ENCODE measurements around the gene RASA1. TPM values are rescaled to one million over a fixed set of nuclear protein-coding genes. Genes with fewer than 3 reads are reported as not detected.

RASA1 gene
- total RNA-seq, 1 experiment from 2014 or later = 40.1 TPM

GRCh38 chr5:87383216-87383615, 115.5 kb downstream of the RASA1 start:
- Histone ChIP-seq H3K9me3 (ENCODE audit: low read length) (no peaks in the 10 kb centered on the region), H3K4me2 (ENCODE audit: low read length) (no peak overlapping the region), H3K4me3 (ENCODE audit: low read length) (no peak overlapping the region), H3K9me2 (replicated peaks; ENCODE audit: low read length) (no peaks in the 10 kb centered on the region), H3K27me3 (ENCODE audit: low read length) (no peaks in the 10 kb centered on the region), H3K4me1 (ENCODE audit: insufficient read depth, low read length) (peaks cover 13% of the 10 kb centered on the region), H4K20me1 (ENCODE audit: low read length) (no peaks in the 10 kb centered on the region), H3K27ac (ENCODE audit: low read length) (no peak overlapping the region), H3K9ac (ENCODE audit: low read length) (no peak overlapping the region), H3F3A (ENCODE audit: low read length, unreplicated experiment) (no peaks in the 10 kb centered on the region), H3K36me3 (ENCODE audit: low read depth, low read length) (peaks cover 89% of the 10 kb centered on the region), H2AFZ (ENCODE audit: low read length) (no peak overlapping the region), H3K79me2 (ENCODE audit: low read length) (no peaks in the 10 kb centered on the region)
- intact Hi-C loops (cut with micrococcal nuclease) = no loop called here
- CTCF ChIA-PET = no interaction called here
- TF ChIP-seq CTCF (conservative IDR thresholded peaks at IDR 0.05; ENCODE audit: low read depth, low read length) = no peak
- no peak for TF ChIP-seq EZH2 (IDR thresholded peaks at IDR 0.05; ENCODE audit: low read length, unreplicated experiment)
- no peak for TF ChIP-seq EZH2phosphoT487 (IDR thresholded peaks at IDR 0.05; ENCODE audit: borderline replicate concordance, low read length)
- no TSS peak for BruUV-seq (replicated peaks)
- peak; percentile 34 for DNase-seq
- ATAC-seq = peak; percentile 61
- POLR2A ChIA-PET (ENCODE audit: unreplicated experiment) = no interaction called here

GRCh38 chr5:87385802-87386201, 118.1 kb downstream of the RASA1 start:
- no peaks in the 10 kb centered on the region for H3K27me3 ChIP-seq (ENCODE audit: low read length)
- no peak for TF ChIP-seq EZH2 (IDR thresholded peaks at IDR 0.05; ENCODE audit: low read length, unreplicated experiment)
- TF ChIP-seq EZH2phosphoT487 (IDR thresholded peaks at IDR 0.05; ENCODE audit: borderline replicate concordance, low read length) = no peak
- TF ChIP-seq CTCF (conservative IDR thresholded peaks at IDR 0.05; ENCODE audit: low read depth, low read length) = no peak
- no peaks in the 10 kb centered on the region for H3K79me2 ChIP-seq (ENCODE audit: low read length)
- no peaks in the 10 kb centered on the region for H3K9me2 ChIP-seq (replicated peaks; ENCODE audit: low read length)
- peak; percentile 49 for ATAC-seq
- DNase-seq = peak; percentile 18
- CTCF ChIA-PET = no interaction called here
- H3K4me3 ChIP-seq (ENCODE audit: low read length) = no peak overlapping the region
- intact Hi-C loops (cut with micrococcal nuclease) = no loop called here
- H3K27ac ChIP-seq (ENCODE audit: low read length) = no peak overlapping the region
- H3K4me1 ChIP-seq (ENCODE audit: insufficient read depth, low read length) = peaks cover 16% of the 10 kb centered on the region
- POLR2A ChIA-PET (ENCODE audit: unreplicated experiment) = no interaction called here
- H3F3A ChIP-seq (ENCODE audit: low read length, unreplicated experiment) = no peaks in the 10 kb centered on the region
- H3K9ac ChIP-seq (ENCODE audit: low read length) = no peak overlapping the region
- H3K36me3 ChIP-seq (ENCODE audit: low read depth, low read length) = peaks cover 88% of the 10 kb centered on the region
- no peak overlapping the region for H2AFZ ChIP-seq (ENCODE audit: low read length)
- H4K20me1 ChIP-seq (ENCODE audit: low read length) = no peaks in the 10 kb centered on the region
- no peaks in the 10 kb centered on the region for H3K9me3 ChIP-seq (ENCODE audit: low read length)
- H3K4me2 ChIP-seq (ENCODE audit: low read length) = no peak overlapping the region
- no TSS peak for BruUV-seq (replicated peaks)

GRCh38 chr5:87388129-87388528, 120.4 kb downstream of the RASA1 start:
- POLR2A ChIA-PET (ENCODE audit: unreplicated experiment) = no interaction called here
- Histone ChIP-seq H4K20me1 (ENCODE audit: low read length) (no peaks in the 10 kb centered on the region), H3K9ac (ENCODE audit: low read length) (no peak overlapping the region), H3K4me2 (ENCODE audit: low read length) (no peak overlapping the region), H2AFZ (ENCODE audit: low read length) (no peak overlapping the region), H3K36me3 (ENCODE audit: low read depth, low read length) (peaks cover 88% of the 10 kb centered on the region), H3F3A (ENCODE audit: low read length, unreplicated experiment) (no peaks in the 10 kb centered on the region), H3K4me3 (ENCODE audit: low read length) (no peak overlapping the region), H3K27ac (ENCODE audit: low read length) (no peak overlapping the region), H3K79me2 (ENCODE audit: low read length) (peaks cover 13% of the 10 kb centered on the region), H3K4me1 (ENCODE audit: insufficient read depth, low read length) (peaks cover 29% of the 10 kb centered on the region), H3K27me3 (ENCODE audit: low read length) (no peaks in the 10 kb centered on the region), H3K9me2 (replicated peaks; ENCODE audit: low read length) (no peaks in the 10 kb centered on the region), H3K9me3 (ENCODE audit: low read length) (no peaks in the 10 kb centered on the region)
- intact Hi-C loops (cut with micrococcal nuclease) = no loop called here
- BruUV-seq (replicated peaks) = no TSS peak
- no peak for TF ChIP-seq CTCF (conservative IDR thresholded peaks at IDR 0.05; ENCODE audit: low read depth, low read length)
- no peak for TF ChIP-seq EZH2phosphoT487 (IDR thresholded peaks at IDR 0.05; ENCODE audit: borderline replicate concordance, low read length)
- TF ChIP-seq EZH2 (IDR thresholded peaks at IDR 0.05; ENCODE audit: low read length, unreplicated experiment) = no peak
- DNase-seq = no peak
- peak; percentile 39 for ATAC-seq
- CTCF ChIA-PET = no interaction called here

Measured in PC-3 (cell line).